Hematopoietic multipotent progenitor cell treated with erythropoietin and hydrocortisone succinate and interleukin-3 and kit ligand, for 17 days (in vitro differentiated cells): ENCODE data around the gene ZFAND6.

Source experiments
- DNase-seq: peaks from one replicate; pipeline ENCODE4 v3.0.0-alpha.2; 2015; ENCODE audit warnings: low spot score

ZFAND6 gene

GRCh38 chr15:80170596-80170995 lies 111.1 kb downstream of the ZFAND6 start:
- no peak for DNase-seq

GRCh38 chr15:80171787-80172186 lies 112.3 kb downstream of the ZFAND6 start:
- DNase-seq, result no peak

- DNase-seq, result no peak
Measured at GRCh38 chr15:80172401-80172800, 112.9 kb downstream of the ZFAND6 start.

DNA sequence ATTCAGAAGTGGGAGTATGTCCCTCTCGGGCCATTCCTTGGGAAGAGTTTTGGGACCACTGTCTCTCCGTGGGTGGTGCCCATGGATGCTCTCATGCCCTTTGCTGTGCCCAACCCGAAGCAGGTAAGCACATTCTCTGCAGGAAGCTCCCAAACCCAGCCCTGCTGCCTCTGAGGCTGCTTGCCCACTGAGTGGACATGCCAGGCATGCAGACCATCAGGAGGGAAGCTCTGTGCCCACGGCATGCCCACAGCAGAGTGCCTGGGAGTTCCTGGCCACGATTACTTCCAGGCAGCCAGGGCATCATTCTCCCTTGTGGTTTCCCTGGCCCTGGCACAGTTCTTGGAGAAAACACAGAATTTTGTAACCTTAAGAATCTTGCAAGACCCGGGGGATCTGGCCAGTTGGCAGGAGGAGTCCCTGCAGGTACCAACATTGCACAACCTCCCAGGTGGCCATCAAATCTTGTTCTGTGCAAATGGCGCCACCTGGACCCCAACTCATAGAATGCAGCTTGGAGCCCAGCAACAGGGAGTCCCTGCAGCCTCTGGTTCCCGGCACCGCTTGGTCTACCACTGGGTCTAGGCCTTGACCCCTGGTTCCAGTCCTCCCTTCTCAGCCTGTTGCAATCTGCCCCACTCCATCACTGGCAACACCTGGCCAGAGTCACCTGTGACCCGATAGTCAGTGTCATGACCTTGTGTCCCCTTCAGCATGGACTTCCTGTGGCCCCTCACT lies 113.7 kb downstream of the ZFAND6 start:
- DNase-seq, result peak; percentile 85

GRCh38 chr15:80174017-80174746 lies 114.7 kb downstream of the ZFAND6 start:
- no peak for DNase-seq

- no peak for DNase-seq
Measured at GRCh38 chr15:80175436-80175835, 116.0 kb downstream of the ZFAND6 start.

DNA sequence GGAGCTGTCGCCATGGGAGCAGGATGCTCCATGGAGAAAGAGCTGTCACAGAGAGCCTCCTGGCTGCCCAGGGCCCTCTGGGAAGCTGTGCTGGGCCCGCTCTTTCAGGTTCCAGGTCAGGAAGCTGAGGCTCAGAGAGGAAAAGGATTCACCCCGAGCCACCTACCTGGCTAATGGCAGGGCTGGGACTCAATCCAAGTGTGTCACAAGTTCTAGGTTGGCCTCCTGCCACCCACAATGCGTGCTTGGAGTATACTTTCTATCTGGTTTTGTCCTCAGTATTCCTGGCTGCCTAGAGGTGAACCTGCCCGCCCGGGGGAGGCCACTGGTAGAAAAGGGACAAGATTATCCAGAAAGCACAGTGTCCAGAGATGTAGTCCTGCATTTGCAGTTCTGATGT lies 117.0 kb downstream of the ZFAND6 start:
- no peak for DNase-seq

GRCh38 chr15:80177156-80177555 lies 117.7 kb downstream of the ZFAND6 start:
- DNase-seq, result no peak

DNA sequence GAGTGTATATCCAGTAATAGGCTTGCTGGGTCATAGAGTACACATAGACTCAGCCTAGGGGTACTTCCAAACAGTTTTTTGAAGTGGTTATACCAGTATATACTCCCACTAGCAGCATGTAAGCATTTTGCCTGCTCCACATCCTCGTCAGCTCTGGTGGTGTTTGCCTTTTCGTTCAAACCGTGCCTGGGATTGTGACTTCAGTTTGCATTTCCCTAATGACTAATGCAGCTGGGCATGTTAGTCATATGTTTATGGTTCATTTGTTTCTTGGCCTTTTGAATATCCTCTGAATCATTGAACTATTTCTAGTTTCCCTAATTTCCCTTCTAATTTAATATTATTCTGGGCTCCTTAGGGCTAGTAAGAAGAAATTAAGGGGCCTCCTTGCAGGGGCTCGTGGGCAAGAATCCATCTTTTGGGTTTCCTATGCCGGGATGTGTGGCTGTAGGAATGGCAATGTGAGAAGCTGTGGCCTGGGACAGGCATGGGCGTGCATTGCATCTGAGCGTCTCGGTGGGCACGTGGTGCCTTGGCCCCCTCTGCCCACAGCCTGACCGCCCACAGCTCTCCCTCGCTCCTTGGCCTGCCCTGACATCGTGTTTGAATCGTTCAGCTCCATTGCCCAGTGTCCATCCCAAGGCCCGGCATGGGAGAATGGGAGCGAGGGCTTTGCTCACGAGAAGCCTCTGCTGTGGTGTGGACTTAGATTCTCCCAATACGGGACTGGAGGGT lies 119.7 kb downstream of the ZFAND6 start:
- no peak for DNase-seq

DNA sequence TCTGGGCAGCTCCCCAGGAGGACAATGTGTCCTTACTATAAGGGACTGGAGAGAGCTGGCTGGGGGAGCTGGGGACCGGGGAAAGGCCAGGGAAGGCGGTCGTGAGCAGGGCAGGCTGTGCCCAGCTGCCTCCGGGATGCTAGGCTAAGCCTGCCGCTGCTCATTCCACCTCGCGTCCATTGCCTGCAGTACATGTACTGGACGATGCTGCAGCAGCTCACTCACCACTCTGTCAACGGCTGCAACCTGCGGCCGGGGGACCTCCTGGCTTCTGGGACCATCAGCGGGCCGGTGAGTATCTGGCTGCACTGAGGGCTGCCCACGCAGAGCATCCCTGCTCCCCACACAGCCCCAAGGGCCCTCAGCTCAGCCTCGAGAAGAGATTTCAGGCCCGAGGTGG lies 120.5 kb downstream of the ZFAND6 start:
- DNase-seq, result no peak

- DNase-seq, result no peak
Measured at GRCh38 chr15:80180468-80180867, 121.0 kb downstream of the ZFAND6 start.

DNA sequence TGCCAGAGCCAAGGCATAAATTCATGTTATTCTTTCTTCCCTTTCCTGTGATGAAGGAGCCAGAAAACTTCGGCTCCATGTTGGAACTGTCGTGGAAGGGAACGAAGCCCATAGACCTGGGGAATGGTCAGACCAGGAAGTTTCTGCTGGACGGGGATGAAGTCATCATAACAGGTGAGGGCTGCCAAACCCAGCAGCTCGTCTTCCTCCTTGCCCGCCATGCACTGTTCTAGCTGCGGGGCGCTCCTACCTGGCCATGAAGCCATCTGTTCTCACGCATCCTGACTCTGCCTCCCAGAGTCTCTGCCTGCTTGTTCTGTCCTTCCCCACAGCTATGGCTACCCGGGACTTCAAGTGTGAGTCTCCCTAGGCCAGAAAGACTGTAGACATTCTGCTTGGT lies 121.5 kb downstream of the ZFAND6 start:
- DNase-seq, result no peak

DNA sequence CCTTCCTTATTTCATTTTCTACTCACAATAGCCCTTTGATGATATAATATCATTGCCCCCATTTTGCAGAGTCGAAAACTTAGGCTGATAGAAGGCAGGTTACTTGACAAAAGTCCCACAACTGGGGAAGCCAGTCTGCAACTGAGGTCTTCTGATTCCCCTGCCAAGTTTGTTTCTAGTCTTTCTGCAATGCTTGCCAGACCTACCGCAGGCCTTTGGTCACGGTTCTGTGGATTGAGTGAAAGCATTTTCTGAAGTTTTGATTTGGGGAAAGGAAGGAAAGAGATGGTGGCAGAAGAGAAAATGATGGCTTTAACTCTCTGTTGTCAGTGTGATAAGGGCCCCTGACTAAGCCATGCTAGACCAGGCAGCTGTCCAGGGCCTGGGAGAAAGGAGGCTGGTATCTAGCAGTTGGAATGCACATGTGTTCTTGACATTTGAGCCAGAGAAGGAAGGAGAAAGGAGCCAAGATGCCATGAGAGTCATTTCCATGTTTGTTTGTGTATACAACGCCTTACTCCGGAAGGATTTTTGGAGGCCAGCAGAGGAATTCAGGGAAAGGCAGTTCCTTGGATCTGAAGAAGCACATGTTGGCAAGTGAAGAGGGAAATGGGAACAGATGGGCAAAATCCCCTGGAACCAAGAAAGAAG lies 123.3 kb downstream of the ZFAND6 start:
- DNase-seq, result no peak

- no peak for DNase-seq
Measured at GRCh38 chr15:80183306-80183705, 123.8 kb downstream of the ZFAND6 start.

- DNase-seq, result peak; percentile 18
Measured at GRCh38 chr15:80183886-80184285, 124.4 kb downstream of the ZFAND6 start.

DNA sequence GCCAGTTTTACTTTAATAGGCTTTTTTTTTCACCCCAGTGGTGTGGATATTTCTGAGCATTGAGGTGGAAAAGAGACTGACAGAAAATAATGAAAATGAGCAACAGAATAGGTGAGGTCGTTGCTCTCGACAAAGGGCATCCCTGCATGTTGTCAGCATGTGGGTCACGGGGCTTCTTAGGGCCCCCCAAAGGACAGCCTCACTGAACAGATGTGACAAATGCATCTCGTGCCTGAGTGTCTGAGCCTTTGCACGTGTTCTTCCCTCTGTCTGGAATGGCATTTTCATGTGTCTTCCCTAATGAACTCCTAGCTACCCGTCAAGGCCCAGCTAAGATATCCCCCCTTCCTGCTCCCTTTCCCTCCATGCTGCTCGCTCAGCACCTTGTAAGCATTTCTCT lies 125.1 kb downstream of the ZFAND6 start:
- no peak for DNase-seq

DNA sequence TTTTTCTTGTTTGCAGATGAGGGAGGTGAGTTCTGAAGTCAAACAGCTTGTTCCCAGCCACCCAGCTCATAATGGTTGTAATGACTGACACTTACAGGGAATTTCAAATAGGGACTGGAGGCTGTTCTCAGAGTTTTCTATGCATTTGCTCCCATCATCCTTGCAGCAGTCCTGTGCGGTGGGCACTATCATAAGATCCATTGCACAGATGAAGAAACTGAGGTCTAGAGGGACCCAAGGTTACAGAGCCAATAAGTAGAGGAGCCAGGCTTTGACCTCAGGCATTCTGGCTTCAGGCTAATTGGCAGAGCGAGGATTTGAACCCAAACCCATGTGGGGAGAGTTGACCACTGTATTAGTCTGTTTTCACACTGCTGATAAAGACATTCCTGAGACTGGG lies 125.7 kb downstream of the ZFAND6 start:
- DNase-seq, result no peak

DNA sequence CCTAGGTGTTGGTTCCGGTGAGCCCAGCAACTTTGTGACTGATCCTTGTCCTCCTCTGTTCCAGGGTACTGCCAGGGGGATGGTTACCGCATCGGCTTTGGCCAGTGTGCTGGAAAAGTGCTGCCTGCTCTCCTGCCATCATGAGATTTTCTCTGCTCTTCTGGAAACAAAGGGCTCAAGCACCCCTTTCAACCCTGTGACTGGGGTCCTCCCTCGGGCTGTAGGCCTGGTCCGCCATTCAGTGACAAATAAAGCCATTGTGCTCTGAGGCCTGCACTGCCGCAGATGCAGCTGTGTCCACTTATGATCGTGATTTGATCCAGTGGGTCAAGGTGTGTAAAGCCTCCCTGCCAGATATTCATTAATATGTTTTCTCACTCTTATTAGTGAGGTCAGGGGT lies 126.6 kb downstream of the ZFAND6 start:
- DNase-seq, result no peak

- DNase-seq, result no peak
Measured at GRCh38 chr15:80186597-80186996, 127.1 kb downstream of the ZFAND6 start.
